Activated CD4-positive, alpha-beta T cell treated with anti-CD3 and anti-CD28 coated beads, Interleukin-2, amount 10 ng/mL, durations not matched to agents 7 days and 5 days (primary cell): ENCODE measurements around the gene HNRNPCL1. TPM values are rescaled to one million over a fixed set of nuclear protein-coding genes. Genes with fewer than 3 reads are reported as not detected.
"Not testable (repeated sequence)": the region's sequence is repeated elsewhere in the genome, so short reads cannot be mapped to it uniquely, and the experiment has no call there.

ENCODE experiments used
- CTCF ChIA-PET: fragments of 350-600 bp; sonication (Branson Sonifier 250); formaldehyde crosslinking; loops from one replicate; lab custom pipeline; 2021; ENCODE audit warnings: antibody characterized with exemption; lab: Charles Lee
- POLR2A ChIA-PET: fragments of 350-600 bp; sonication (Branson Sonifier 250); formaldehyde crosslinking; loops from one replicate; lab custom pipeline; 2021; ENCODE audit warnings: antibody characterized with exemption; lab: Charles Lee
- DNase-seq: peaks from one replicate; pipeline ENCODE4 v3.0.0-alpha.2; 2020
- H3K27ac Mint-ChIP-seq: one replicate; pipeline ENCODE4 v1.8.0; 2021; ENCODE audit warnings: mild to moderate bottlenecking, moderate library complexity, mixed read lengths
- H3K27me3 Mint-ChIP-seq: one replicate; pipeline ENCODE4 v1.8.0; 2021; ENCODE audit warnings: mixed read lengths
- H3K36me3 Mint-ChIP-seq: one replicate; pipeline ENCODE4 v1.8.0; 2021; ENCODE audit warnings: low read depth, mixed read lengths
- H3K4me1 Mint-ChIP-seq: one replicate; pipeline ENCODE4 v1.8.0; 2021; ENCODE audit warnings: mixed read lengths
- H3K4me3 Mint-ChIP-seq: one replicate; pipeline ENCODE4 v1.8.0; 2021; ENCODE audit warnings: mild to moderate bottlenecking, moderate library complexity, mixed read lengths
- H3K9me3 Mint-ChIP-seq: one replicate; pipeline ENCODE4 v1.8.0; 2021; ENCODE audit warnings: mixed read lengths
- total RNA-seq, 2 experiments: library from RNA; stranded (reverse); gene quantifications; one replicate each; pipeline ENCODE4 v1.2.3, GENCODE V29; 2021

HNRNPCL1 gene
- not detected for total RNA-seq

DNA sequence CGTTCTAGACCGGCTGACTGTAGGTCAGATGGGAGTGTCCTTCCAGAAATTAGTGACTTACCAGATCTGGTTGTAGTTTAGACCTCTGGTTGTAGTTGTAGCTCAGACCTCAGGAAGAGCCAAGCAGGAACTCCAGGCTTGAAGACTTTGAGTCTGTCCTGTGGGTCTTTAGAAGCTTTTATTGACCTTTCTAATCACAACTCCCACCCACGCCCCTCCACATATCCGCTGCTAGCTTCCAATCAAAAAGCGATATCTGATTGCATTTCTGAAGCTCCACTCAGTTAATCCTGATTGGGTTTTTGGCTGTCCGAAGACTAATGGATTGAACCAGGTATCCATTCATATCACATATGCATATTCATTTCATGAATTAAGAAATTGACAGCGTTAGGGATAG is at the start of gene HNRNPCL1:
Gene HNRNPCL1 (minus strand): TSS at position 101 of the 400 bp plus-strand sequence. CDS start 431 bp downstream, outside the sequence.
- CTCF ChIA-PET, H3K4me1 Mint-ChIP-seq, H3K9me3 Mint-ChIP-seq, POLR2A ChIA-PET, H3K4me3 Mint-ChIP-seq, H3K27me3 Mint-ChIP-seq, H3K36me3 Mint-ChIP-seq, DNase-seq, H3K27ac Mint-ChIP-seq: not testable (repeated sequence)

DNA sequence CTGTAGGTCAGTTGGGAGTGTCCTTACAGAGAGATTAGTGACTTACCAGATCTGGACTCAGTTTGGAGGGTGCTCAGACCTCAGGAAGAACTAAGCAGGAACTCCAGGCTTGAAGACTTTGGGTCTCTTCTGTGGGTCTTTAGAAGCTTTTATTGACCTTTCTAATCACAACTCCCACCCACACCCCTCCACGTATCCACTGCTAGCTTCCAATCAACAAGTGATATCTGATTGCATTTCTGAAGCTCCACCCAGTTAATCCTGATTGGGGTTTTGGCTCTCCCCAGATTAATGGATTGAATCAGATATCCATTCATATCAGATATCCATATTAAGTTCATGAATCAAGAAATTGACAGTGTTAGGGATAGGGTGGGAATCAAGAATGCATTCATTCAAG is 49.6 kb upstream of the HNRNPCL1 start, which contains the start of gene PRAMEF10:
Gene PRAMEF10 (minus strand): TSS at position 101 of the 400 bp plus-strand sequence. CDS start 2,423 bp downstream, outside the sequence.
- H3K4me3 Mint-ChIP-seq = not testable (repeated sequence)

DNA sequence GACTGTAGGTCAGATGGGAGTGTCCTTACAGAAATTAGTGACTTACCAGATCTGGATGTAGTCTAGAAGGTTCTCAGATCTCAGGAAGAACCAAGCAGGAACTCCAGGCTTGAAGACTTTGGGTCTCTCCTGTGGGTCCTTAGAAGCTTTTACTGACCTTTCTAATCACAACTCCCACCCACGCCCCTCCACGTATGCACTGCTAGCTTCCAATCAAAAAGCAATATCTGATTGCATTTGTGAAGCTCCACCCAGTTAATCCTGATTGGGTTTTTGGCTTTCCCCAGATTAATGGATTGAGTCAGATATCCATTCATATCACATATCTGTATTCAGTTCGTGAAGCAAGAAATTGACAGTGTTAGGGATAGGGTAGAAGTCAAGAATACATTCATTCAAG is 37.6 kb upstream of the HNRNPCL1 start, which contains the start of gene PRAMEF4:
Gene PRAMEF4 (minus strand): TSS at position 101 of the 400 bp plus-strand sequence. CDS start 2,807 bp downstream, outside the sequence.
- H3K4me1 Mint-ChIP-seq, H3K9me3 Mint-ChIP-seq, H3K27me3 Mint-ChIP-seq, H3K27ac Mint-ChIP-seq, CTCF ChIA-PET, H3K4me3 Mint-ChIP-seq, DNase-seq, H3K36me3 Mint-ChIP-seq, POLR2A ChIA-PET: not testable (repeated sequence)

More for the DNA sequence above, 49.6 kb upstream of the HNRNPCL1 start, which contains the start of gene PRAMEF10:
- H3K36me3 Mint-ChIP-seq, CTCF ChIA-PET, H3K4me1 Mint-ChIP-seq, DNase-seq, H3K27ac Mint-ChIP-seq, H3K9me3 Mint-ChIP-seq, POLR2A ChIA-PET, H3K27me3 Mint-ChIP-seq: not testable (repeated sequence)

DNA sequence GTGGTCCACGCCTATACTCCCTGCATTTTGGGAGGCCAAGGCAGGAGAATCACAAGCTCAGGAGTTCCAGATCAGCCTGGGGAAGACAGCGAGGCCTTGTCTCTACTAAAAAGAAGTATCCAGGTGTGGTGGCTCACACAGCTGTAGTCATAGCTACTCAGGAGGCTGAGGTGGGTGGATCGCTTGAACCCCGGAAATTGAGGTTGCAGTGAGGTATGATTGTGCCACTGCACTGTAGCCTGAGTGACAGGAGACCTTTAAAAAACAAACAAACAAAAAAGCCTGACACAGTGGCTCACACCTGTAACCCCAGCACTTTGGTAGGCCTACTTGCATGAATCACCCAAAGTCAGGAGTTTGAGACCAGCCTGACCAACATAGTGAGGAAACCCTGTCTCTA is 29.9 kb upstream of the HNRNPCL1 start:
- CTCF ChIA-PET = interaction anchor here (0.6 kb wide), 1 partner anchor 616 kb away, joined by 4 read pairs; no protein-coding TSS in a partner anchor
- DNase-seq, POLR2A ChIA-PET, H3K27me3 Mint-ChIP-seq, H3K9me3 Mint-ChIP-seq, H3K4me1 Mint-ChIP-seq, H3K27ac Mint-ChIP-seq, H3K4me3 Mint-ChIP-seq, H3K36me3 Mint-ChIP-seq: not testable (repeated sequence)

DNA sequence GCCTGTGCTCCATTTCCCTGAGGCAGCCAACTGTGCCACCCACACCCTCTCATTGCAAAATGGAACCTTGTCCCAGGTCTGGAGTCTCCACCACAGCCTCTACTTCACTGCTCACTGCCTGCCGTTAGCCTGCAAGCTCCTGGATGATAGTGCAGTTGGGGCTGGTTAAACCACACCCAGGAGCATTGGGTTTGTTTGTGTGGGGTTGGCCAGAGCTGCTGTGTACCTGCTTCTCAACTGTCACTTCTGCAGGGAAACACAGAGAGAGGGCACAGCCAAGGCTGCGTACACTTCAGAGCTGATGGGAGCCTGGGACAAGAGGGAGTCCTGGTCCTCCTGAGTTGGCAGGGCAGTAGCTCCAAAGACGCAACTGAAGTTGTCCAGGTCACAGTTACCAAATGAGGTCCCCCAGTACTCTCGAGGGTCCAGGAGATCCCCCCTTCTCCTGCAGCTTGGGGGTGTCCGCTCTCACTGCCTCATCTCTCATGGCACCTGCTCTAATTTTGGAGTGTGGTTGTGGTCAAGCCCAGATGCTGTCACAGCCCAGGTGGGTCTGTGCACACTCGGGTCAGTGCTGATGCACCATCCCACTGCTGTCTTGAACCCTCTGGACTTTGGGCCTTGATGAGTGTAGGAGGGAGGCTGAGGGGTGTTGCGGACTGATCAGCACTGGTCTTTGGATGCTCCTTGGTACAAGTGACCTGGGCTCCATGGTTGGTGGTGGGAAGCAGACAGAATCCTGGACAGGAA is 14.8 kb upstream of the HNRNPCL1 start:
- H3K27me3 Mint-ChIP-seq, DNase-seq, H3K4me3 Mint-ChIP-seq, H3K36me3 Mint-ChIP-seq, H3K27ac Mint-ChIP-seq, CTCF ChIA-PET, H3K4me1 Mint-ChIP-seq, H3K9me3 Mint-ChIP-seq, POLR2A ChIA-PET: not testable (repeated sequence)

DNA sequence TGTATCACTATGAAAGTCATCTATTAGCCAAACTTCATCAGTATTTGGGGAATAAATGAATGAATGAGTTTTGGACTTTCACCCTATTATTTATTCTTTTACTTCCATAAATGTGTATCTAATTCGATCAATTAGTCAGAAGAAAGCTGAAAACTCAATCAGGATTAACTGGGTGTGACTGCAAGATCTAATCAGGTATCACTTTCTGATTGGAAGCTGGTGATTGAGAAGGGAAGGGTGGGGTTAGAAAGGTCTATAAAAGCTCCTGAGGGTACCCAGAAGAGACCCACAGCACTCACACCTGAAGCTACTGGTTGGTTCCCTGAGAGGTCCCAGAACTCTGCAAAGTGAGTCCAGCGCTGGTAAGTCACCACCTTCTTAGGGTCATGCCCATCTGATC is 8.3 kb upstream of the HNRNPCL1 start, which contains the start of gene PRAMEF2:
Gene PRAMEF2 (plus strand): TSS at position 301 of the 400 bp plus-strand sequence. CDS start 1,924 bp downstream, outside the sequence.
- CTCF ChIA-PET = interaction anchor here (0.6 kb wide), 1 partner anchor 604 kb away, joined by 5 read pairs; no protein-coding TSS in a partner anchor
- POLR2A ChIA-PET, H3K27ac Mint-ChIP-seq, H3K27me3 Mint-ChIP-seq, H3K36me3 Mint-ChIP-seq, H3K4me3 Mint-ChIP-seq, DNase-seq, H3K9me3 Mint-ChIP-seq, H3K4me1 Mint-ChIP-seq: not testable (repeated sequence)

DNA sequence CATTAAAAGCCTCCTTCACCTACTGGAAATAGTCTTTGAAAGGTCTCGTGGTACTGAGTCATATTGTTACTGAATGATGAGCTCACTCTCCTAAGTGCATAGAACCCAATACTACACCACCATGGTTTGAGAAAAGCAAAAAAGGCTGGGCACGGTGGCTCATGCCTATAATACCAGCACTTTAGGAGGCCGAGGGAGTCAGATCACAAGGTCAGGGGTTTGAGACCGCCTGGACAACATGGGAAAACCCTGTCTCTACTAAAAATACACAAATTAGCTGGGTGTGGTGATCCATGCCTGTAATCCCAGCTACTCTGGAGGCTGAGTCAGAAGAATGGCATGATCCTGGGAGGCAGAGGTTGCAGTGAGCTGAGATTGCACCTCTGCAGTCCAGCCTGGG is 3.3 kb upstream of the HNRNPCL1 start:
- ChIA-PET POLR2A (no interaction called here), CTCF (no interaction called here)
- Mint-ChIP-seq H3K27me3 (peaks cover 6% of the 10 kb centered on the region), H3K36me3 (no peaks in the 10 kb centered on the region), H3K4me3 (no peak overlapping the region), H3K9me3 (peaks cover 4% of the 10 kb centered on the region), H3K27ac (no peak overlapping the region), H3K4me1 (no peaks in the 10 kb centered on the region)
- no peak for DNase-seq

DNA sequence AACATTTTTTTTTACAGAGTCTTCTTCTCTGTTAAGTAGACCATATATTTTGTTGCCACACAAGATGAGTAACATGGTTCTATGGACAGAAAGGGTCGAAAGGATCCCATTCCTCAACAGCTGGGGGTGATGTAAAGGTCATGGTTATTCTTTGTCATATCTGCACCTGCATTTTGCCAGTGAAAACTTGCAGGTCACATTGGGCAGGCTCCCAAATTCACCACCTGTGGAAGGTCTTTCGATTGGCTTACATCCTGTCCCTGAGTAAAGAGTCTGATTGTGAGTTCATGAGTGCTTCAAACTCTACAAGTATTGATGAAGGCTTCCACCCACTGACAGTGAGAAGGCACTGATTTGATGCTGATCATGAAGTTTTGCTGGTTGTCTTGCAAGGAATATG is 15.3 kb downstream of the HNRNPCL1 start:
- CTCF ChIA-PET, H3K27ac Mint-ChIP-seq, POLR2A ChIA-PET, H3K4me3 Mint-ChIP-seq, H3K27me3 Mint-ChIP-seq, H3K4me1 Mint-ChIP-seq, DNase-seq, H3K36me3 Mint-ChIP-seq, H3K9me3 Mint-ChIP-seq: not testable (repeated sequence)

DNA sequence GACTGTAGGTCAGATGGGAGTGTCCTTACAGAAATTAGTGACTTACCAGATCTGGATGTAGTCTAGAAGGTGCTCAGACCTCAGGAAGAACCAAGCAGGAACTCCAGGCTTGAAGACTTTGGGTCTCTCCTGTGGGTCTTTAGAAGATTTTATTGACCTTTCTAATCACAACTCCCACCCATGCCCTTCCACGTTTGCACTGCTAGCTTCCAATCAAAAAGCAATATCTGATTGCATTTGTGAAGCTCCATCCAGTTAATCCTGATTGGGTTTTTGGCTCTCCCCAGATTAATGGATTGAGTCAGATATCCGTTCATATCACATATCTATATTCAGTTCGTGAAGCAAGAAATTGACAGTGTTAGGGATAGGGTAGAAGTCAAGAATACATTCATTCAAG is 17.2 kb downstream of the HNRNPCL1 start, which contains the start of gene PRAMEF11:
Gene PRAMEF11 (minus strand): TSS at position 101 of the 400 bp plus-strand sequence. CDS start 2,621 bp downstream, outside the sequence.
- DNase-seq, H3K27ac Mint-ChIP-seq, POLR2A ChIA-PET, H3K4me1 Mint-ChIP-seq, H3K9me3 Mint-ChIP-seq, H3K4me3 Mint-ChIP-seq, H3K36me3 Mint-ChIP-seq, CTCF ChIA-PET, H3K27me3 Mint-ChIP-seq: not testable (repeated sequence)

DNA sequence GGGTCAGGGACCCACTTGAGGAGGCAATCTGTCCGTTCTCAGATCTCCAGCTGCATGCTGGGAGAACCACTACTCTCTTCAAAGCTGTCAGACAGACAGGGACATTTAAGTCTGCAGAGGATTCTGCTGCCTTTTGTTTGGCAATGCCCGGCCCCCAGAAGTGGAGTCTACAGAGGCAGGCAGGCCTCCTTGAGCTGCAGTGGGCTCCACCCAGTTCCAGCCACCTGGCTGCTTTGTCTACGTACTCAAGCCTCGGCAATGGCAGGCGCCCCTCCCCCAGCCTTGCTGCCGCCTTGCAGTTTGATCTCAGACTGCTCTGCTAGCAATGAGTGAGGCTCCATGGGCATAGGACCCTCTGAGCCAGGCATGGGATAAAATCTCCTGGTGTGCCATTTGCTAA is 29.5 kb downstream of the HNRNPCL1 start:
- H3K4me1 Mint-ChIP-seq, CTCF ChIA-PET: not testable (repeated sequence)

DNA sequence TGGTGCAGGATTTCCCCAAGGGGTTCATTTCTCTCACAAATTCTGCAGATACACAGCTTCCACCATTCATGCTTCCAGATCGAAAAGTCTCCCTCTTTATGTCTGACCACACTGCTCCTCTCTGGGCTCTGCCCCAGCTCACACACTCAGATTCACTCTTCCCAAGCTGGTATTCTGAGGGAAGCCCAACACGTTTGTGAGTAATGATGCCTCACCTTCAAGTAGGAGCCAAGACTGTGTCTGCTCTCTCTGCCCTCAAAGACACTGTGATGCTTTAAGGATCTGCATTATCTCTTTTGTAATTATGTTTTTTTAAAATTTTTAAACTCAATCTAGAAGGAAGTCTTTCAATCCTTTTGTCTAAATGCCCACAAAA is 37.1 kb downstream of the HNRNPCL1 start:
- H3K4me1 Mint-ChIP-seq = no peaks in the 10 kb centered on the region
- H3K9me3 Mint-ChIP-seq = no peaks in the 10 kb centered on the region
- ChIA-PET CTCF (no interaction called here), POLR2A (no interaction called here)
- H3K27ac Mint-ChIP-seq = no peak overlapping the region
- no peak for DNase-seq
- no peak overlapping the region for H3K4me3 Mint-ChIP-seq
- no peaks in the 10 kb centered on the region for H3K36me3 Mint-ChIP-seq
- H3K27me3 Mint-ChIP-seq = peaks cover 9% of the 10 kb centered on the region

More for the DNA sequence above, 29.5 kb downstream of the HNRNPCL1 start:
- DNase-seq, H3K27ac Mint-ChIP-seq, H3K9me3 Mint-ChIP-seq, H3K4me3 Mint-ChIP-seq, H3K36me3 Mint-ChIP-seq, POLR2A ChIA-PET: not testable (repeated sequence)
- peaks cover 12% of the 10 kb centered on the region for H3K27me3 Mint-ChIP-seq

DNA sequence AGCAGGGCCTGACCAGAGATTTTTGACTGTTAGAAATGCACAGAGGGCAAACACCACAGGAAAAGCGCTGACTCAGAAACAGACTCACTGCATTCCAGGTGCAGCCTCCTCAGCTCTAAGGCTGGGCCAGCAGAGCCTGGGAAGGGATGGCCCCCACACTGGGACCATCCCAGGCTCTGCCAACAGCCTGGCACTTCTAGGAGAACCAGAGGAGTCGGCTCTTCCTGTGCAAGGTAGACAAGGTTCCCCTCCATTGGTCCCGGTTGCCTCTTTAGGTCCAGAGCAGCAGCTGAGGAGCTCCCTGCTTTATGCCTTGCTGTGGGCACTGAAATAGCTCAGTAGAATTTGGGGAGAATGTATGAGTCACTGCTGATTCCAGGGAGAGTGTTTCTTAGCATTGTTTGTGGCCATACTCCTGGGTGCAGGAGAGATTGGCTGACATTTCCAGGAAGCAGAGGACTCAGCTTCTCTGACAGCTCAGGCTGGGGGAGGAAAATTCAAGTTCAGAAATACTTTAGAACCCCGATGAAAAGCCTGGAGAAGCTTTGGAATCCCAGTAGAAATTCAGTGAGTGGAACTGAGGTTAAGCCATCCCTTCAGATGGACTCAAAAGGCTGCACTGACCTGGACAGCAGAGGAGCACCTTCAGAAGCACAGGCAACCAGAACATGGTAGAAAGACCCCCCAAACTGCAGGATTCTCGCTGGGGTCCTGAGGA is 37.7 kb downstream of the HNRNPCL1 start:
- H3K9me3 Mint-ChIP-seq = no peaks in the 10 kb centered on the region
- H3K4me1 Mint-ChIP-seq = no peaks in the 10 kb centered on the region
- ChIA-PET POLR2A (no interaction called here), CTCF (no interaction called here)
- DNase-seq = no peak
- H3K36me3 Mint-ChIP-seq = no peaks in the 10 kb centered on the region
- no peak overlapping the region for H3K4me3 Mint-ChIP-seq
- H3K27me3 Mint-ChIP-seq = peaks cover 9% of the 10 kb centered on the region
- no peak overlapping the region for H3K27ac Mint-ChIP-seq

DNA sequence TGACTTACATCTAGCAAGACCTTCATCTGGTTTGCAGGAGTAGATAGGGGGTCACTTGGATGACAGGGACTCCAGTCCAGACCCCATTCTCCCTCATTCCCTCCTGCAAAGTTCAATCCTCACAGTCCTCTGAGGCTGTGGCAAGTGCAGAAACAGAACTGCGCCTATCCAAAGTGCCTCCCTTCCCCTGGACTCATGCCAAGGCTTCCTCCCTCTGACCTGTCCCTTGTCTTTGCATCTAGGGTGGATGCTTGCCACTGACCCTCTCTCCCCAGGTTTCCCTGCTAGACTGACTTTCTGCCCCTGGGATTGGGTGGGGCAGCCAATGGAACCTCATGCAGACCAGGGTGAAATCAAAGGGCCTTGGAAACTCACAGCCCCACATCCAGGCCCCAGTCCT is 38.6 kb downstream of the HNRNPCL1 start:
- H3K4me1 Mint-ChIP-seq = no peaks in the 10 kb centered on the region
- no peak for DNase-seq
- ChIA-PET POLR2A (no interaction called here), CTCF (no interaction called here)
- H3K4me3 Mint-ChIP-seq = no peak overlapping the region
- H3K27ac Mint-ChIP-seq = no peak overlapping the region
- no peaks in the 10 kb centered on the region for H3K36me3 Mint-ChIP-seq
- peaks cover 10% of the 10 kb centered on the region for H3K27me3 Mint-ChIP-seq
- peaks cover 4% of the 10 kb centered on the region for H3K9me3 Mint-ChIP-seq
